ENCODE results near the gene SCN11A.

SCN11A gene

DNA sequence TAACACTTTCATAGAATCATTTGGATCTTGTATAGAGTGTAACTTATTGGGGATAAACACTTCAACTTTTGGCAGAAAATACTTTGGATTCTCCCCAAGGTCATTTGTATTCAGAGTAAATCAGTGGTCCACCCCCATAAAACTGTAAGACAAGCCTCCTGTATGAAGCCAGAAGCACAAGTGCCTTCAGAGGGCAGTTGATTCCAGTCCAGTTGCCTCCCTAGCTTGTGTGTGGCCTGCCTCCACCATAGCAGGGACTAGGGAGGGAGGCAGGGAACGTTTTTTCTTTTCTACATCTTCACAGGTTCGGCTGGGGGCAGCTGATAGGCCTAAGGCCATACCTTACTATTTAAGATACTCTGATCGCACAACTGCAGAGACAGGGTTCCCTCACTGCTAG is 44.0 kb upstream of the SCN11A start:
- TF ChIP-seq EP300 (IDR thresholded peaks at IDR 0.05; ENCODE audit: borderline replicate concordance) (no peak), EGR1 (IDR thresholded peaks at IDR 0.05) (no peak), TEAD4 (IDR thresholded peaks at IDR 0.05) (no peak), CREB1 (IDR thresholded peaks at IDR 0.05; ENCODE audit: low read depth) (no peak), CEBPB (IDR thresholded peaks at IDR 0.05) (no peak), TCF12 (IDR thresholded peaks at IDR 0.05; ENCODE audit: low read depth) (no peak), TAF1 (IDR thresholded peaks at IDR 0.05; ENCODE audit: low read depth) (no peak), ZBTB7A (IDR thresholded peaks at IDR 0.05; ENCODE audit: low read depth) (no peak), FOXM1 (IDR thresholded peaks at IDR 0.05; ENCODE audit: borderline replicate concordance, low read depth) (no peak), RAD21 (IDR thresholded peaks at IDR 0.05; ENCODE audit: low read depth) (no peak), NFIC (IDR thresholded peaks at IDR 0.05) (no peak), YY1 (IDR thresholded peaks at IDR 0.05; ENCODE audit: low read depth) (no peak)
- TF ChIP-seq, protein P1, sequence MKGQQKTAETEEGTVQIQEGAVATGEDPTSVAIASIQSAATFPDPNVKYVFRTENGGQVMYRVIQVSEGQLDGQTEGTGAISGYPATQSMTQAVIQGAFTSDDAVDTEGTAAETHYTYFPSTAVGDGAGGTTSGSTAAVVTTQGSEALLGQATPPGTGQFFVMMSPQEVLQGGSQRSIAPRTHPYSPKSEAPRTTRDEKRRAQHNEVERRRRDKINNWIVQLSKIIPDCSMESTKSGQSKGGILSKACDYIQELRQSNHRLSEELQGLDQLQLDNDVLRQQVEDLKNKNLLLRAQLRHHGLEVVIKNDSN (IDR thresholded peaks at IDR 0.05) = no peak
- TF ChIP-seq, protein P2, sequence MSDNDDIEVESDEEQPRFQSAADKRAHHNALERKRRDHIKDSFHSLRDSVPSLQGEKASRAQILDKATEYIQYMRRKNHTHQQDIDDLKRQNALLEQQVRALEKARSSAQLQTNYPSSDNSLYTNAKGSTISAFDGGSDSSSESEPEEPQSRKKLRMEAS (IDR thresholded peaks at IDR 0.05) = no peak
- TF ChIP-seq, protein P3, sequence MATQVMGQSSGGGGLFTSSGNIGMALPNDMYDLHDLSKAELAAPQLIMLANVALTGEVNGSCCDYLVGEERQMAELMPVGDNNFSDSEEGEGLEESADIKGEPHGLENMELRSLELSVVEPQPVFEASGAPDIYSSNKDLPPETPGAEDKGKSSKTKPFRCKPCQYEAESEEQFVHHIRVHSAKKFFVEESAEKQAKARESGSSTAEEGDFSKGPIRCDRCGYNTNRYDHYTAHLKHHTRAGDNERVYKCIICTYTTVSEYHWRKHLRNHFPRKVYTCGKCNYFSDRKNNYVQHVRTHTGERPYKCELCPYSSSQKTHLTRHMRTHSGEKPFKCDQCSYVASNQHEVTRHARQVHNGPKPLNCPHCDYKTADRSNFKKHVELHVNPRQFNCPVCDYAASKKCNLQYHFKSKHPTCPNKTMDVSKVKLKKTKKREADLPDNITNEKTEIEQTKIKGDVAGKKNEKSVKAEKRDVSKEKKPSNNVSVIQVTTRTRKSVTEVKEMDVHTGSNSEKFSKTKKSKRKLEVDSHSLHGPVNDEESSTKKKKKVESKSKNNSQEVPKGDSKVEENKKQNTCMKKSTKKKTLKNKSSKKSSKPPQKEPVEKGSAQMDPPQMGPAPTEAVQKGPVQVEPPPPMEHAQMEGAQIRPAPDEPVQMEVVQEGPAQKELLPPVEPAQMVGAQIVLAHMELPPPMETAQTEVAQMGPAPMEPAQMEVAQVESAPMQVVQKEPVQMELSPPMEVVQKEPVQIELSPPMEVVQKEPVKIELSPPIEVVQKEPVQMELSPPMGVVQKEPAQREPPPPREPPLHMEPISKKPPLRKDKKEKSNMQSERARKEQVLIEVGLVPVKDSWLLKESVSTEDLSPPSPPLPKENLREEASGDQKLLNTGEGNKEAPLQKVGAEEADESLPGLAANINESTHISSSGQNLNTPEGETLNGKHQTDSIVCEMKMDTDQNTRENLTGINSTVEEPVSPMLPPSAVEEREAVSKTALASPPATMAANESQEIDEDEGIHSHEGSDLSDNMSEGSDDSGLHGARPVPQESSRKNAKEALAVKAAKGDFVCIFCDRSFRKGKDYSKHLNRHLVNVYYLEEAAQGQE (IDR thresholded peaks at IDR 0.05; ENCODE audit: low read depth) = no peak

DNA sequence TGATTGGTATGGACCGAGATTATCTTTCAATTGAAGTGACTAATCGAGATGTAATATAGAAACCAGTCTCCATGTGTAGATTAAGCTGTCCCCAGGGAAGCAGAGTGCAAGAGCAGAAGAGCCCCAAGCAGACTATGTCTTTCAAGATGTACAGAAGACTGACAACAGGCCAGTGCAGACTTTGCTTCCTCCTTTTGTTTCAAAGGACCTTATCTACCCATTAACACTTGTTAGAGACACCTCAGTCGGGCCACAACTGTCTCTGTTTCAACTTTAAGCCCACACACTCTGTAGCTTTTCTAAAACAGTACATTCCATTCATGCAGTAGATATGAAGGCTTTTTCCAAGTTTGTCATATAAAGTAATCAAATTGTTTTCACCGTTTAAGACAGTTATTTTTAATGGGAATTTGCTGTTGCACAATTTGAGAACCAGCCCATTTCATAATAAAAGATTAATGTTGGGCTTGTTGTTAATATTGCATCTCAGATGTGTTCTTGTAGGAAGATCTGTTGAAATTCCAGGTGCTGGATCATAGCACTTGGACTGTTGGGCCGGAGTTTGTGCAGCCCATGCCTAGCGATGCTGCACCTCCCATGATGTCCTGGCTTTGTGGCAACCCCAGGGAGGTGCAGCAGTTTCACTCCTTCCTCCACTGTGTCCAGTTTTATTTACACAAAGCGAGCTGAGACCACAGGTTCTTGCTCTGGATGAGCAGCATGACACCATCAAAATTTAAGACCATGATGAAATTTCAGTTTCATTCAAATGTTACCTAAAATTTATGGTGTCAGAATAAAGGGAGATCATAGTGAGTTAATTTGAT is 43.3 kb upstream of the SCN11A start:
- no peak for TF ChIP-seq YY1 (IDR thresholded peaks at IDR 0.05; ENCODE audit: low read depth)
- TF ChIP-seq CREB1 (IDR thresholded peaks at IDR 0.05; ENCODE audit: low read depth) = no peak
- no peak for TF ChIP-seq FOXM1 (IDR thresholded peaks at IDR 0.05; ENCODE audit: borderline replicate concordance, low read depth)
- TF ChIP-seq, protein P2 (IDR thresholded peaks at IDR 0.05) = no peak
- TF ChIP-seq EP300 (IDR thresholded peaks at IDR 0.05; ENCODE audit: borderline replicate concordance) = no peak

DNA sequence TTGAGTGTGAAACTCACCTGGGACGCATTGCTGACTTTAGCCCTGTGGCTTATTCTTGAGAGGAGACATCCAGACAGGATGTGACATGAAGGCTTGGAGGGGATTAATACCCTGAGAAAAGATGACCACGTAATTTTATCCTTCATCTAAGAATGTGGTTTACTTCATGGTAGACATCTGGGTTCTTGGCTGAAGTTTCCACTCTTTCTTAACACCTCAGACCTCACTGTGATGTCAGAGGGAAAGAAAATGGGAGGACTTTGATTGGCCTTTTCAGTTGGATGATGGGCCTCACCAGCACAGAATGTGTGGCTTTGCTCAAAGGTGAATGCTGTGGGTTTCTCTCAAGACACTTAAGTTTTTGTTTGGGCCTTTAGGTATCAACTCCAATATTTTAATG is 39.2 kb upstream of the SCN11A start:
- TF ChIP-seq NFIC (IDR thresholded peaks at IDR 0.05) (no peak), EP300 (IDR thresholded peaks at IDR 0.05; ENCODE audit: borderline replicate concordance) (no peak), FOXM1 (IDR thresholded peaks at IDR 0.05; ENCODE audit: borderline replicate concordance, low read depth) (no peak), EGR1 (IDR thresholded peaks at IDR 0.05) (no peak), CEBPB (IDR thresholded peaks at IDR 0.05) (no peak), CREB1 (IDR thresholded peaks at IDR 0.05; ENCODE audit: low read depth) (no peak), ZBTB7A (IDR thresholded peaks at IDR 0.05; ENCODE audit: low read depth) (no peak), YY1 (IDR thresholded peaks at IDR 0.05; ENCODE audit: low read depth) (no peak), TEAD4 (IDR thresholded peaks at IDR 0.05) (no peak), RAD21 (IDR thresholded peaks at IDR 0.05; ENCODE audit: low read depth) (no peak)
- TF ChIP-seq, protein P2 (IDR thresholded peaks at IDR 0.05) = no peak
- TF ChIP-seq, protein P1 (IDR thresholded peaks at IDR 0.05) = no peak
- TF ChIP-seq, protein P3 (IDR thresholded peaks at IDR 0.05; ENCODE audit: low read depth) = no peak

DNA sequence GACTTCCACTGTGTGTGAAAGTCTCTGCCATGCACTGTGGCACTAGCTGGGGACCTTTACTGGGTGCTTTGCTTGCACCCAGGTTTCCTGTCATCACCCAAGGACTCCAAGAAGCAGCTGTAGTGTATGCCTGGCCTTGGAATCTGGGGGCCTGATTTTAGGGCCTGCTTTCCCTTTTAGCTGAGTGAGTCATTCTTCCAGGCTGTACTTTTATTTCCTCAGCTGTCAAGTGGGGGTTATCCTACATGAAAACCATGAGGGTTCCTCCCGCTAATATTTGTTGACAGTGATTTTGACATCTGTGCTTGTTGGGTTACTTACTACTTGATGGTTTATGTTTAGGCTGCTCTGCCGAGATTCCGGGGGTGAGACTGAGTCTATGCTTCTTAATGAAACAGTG is 37.1 kb upstream of the SCN11A start:
- TF ChIP-seq, protein P2 (IDR thresholded peaks at IDR 0.05) = no peak
- TF ChIP-seq NFIC (IDR thresholded peaks at IDR 0.05) (no peak), CEBPB (IDR thresholded peaks at IDR 0.05) (no peak), CREB1 (IDR thresholded peaks at IDR 0.05; ENCODE audit: low read depth) (no peak), FOXM1 (IDR thresholded peaks at IDR 0.05; ENCODE audit: borderline replicate concordance, low read depth) (no peak), TCF12 (IDR thresholded peaks at IDR 0.05; ENCODE audit: low read depth) (no peak), TAF1 (IDR thresholded peaks at IDR 0.05; ENCODE audit: low read depth) (no peak), EGR1 (IDR thresholded peaks at IDR 0.05) (no peak), TEAD4 (IDR thresholded peaks at IDR 0.05) (no peak), RAD21 (IDR thresholded peaks at IDR 0.05; ENCODE audit: low read depth) (no peak), ZBTB7A (IDR thresholded peaks at IDR 0.05; ENCODE audit: low read depth) (no peak), EP300 (IDR thresholded peaks at IDR 0.05; ENCODE audit: borderline replicate concordance) (no peak), YY1 (IDR thresholded peaks at IDR 0.05; ENCODE audit: low read depth) (no peak)
- TF ChIP-seq, protein P1 (IDR thresholded peaks at IDR 0.05) = no peak
- TF ChIP-seq, protein P3 (IDR thresholded peaks at IDR 0.05; ENCODE audit: low read depth) = no peak
